Cardiac fibroblast (primary cell): ENCODE measurements around the gene TBC1D5.

Experiments
- DNase-seq, 2 donors: peaks; one replicate each; pipeline versions ENCODE4 v3.0.0 to v3.0.0-alpha.2; 2010; ENCODE audit warnings: low read depth in 2 of 2
- H3K4me3 ChIP-seq, 2 donors: replicated peaks in 1 of 2; 1 replicate in 1 of 2; 2 replicates in 1 of 2; pipeline ENCODE4 v1.5.1; 2011; ENCODE audit warnings: low read depth in 2 of 2, low read length in 2 of 2, mild to moderate bottlenecking in 2 of 2, moderate library complexity in 1 of 2
- CTCF ChIP-seq: IDR thresholded peaks from one replicate; pipeline ENCODE4 v1.5.1; 2011; ENCODE audit warnings: low read depth, mild to moderate bottlenecking, low read length, inconsistent platforms

TBC1D5 gene

GRCh38 chr3:17423786-17424536 lies 318.5 kb downstream of the TBC1D5 start:
- no peak for TF ChIP-seq CTCF
- peak; percentile 13 to 16 for DNase-seq
- H3K4me3 ChIP-seq, result no peak overlapping the region

GRCh38 chr3:17422636-17423035 lies 319.8 kb downstream of the TBC1D5 start:
- H3K4me3 ChIP-seq, result no peak overlapping the region
- no peak for DNase-seq
- no peak for TF ChIP-seq CTCF

GRCh38 chr3:17420668-17421067 lies 321.8 kb downstream of the TBC1D5 start:
- no peak for TF ChIP-seq CTCF
- DNase-seq, result no peak
- H3K4me3 ChIP-seq, result no peak overlapping the region

GRCh38 chr3:17412950-17413530 lies 329.4 kb downstream of the TBC1D5 start:
- H3K4me3 ChIP-seq, result no peak overlapping the region
- DNase-seq, result peak; percentile 75 to 78
- TF ChIP-seq CTCF, result peak; percentile 72

GRCh38 chr3:17411157-17411877 lies 331.1 kb downstream of the TBC1D5 start:
- DNase-seq, result peak in 1 of 2 donors; percentile 16
- H3K4me3 ChIP-seq, result no peak overlapping the region
- no peak for TF ChIP-seq CTCF

- TF ChIP-seq CTCF, result no peak
- no peak for DNase-seq
- no peak overlapping the region for H3K4me3 ChIP-seq
These were observed 334.9 kb downstream of the TBC1D5 start for GRCh38 chr3:17407576-17407975.
